Measurements from ENCODE around the gene OTOP1. TPM values are rescaled to one million over a fixed set of nuclear protein-coding genes. Genes with fewer than 3 reads are reported as not detected.

OTOP1 gene
- total RNA-seq = not detected

- H3K4me3 ChIP-seq = no peak within 1 kb of the TSS
- intact Hi-C loops (cut with DNase I) = no loop called here
- TF ChIP-seq POLR2A (IDR thresholded peaks at IDR 0.05) = no peak
- TF ChIP-seq CTCF (IDR thresholded peaks at IDR 0.05) = no peak
- no peak for TF ChIP-seq POLR2AphosphoS5 (IDR thresholded peaks at IDR 0.05)
These were observed at the start of gene OTOP1 for GRCh38 chr4:4226606-4227438. OTOP1 (minus strand) TSS chr4:4226929; CDS start chr4:4226864, 65 bp downstream.

GRCh38 chr4:4274226-4274625 is 47.5 kb upstream of the OTOP1 start:
- TF ChIP-seq POLR2A (IDR thresholded peaks at IDR 0.05) (no peak), CTCF (IDR thresholded peaks at IDR 0.05) (no peak), POLR2AphosphoS5 (IDR thresholded peaks at IDR 0.05) (no peak)
- intact Hi-C loops (cut with DNase I) = no loop called here
- Histone ChIP-seq H3K27ac (no peak overlapping the region), H3K4me3 (no peak overlapping the region), H3K4me1 (replicated peaks) (no peaks in the 10 kb centered on the region), H3K27me3 (replicated peaks; ENCODE audit: insufficient read depth) (no peaks in the 10 kb centered on the region), H3K9me3 (no peaks in the 10 kb centered on the region), H3K36me3 (peaks cover 0 to 18% of the 10 kb centered on the region in 2 donors)
- DNase-seq (ENCODE audit: low spot score) = no peak
- WGBS = 96% methylated on average over 14 of the region's 14 CpGs

More at GRCh38 chr4:4226606-4227438, at the start of gene OTOP1:
- no peak within 1 kb of the TSS for H3K27ac ChIP-seq
- no peak for DNase-seq (ENCODE audit: low spot score)
- 10% methylated on average over 55 of the region's 82 CpGs for WGBS
- no peaks in the 10 kb centered on the region for H3K9me3 ChIP-seq
- peaks cover 11% of the 10 kb centered on the region for H3K27me3 ChIP-seq (replicated peaks; ENCODE audit: insufficient read depth)
- H3K4me1 ChIP-seq (replicated peaks) = no peaks in the 10 kb centered on the region
- no peaks in the 10 kb centered on the region for H3K36me3 ChIP-seq

GRCh38 chr4:4271912-4272311 is 45.2 kb upstream of the OTOP1 start:
- TF ChIP-seq POLR2A (IDR thresholded peaks at IDR 0.05) = no peak
- TF ChIP-seq POLR2AphosphoS5 (IDR thresholded peaks at IDR 0.05) = no peak
- TF ChIP-seq CTCF (IDR thresholded peaks at IDR 0.05) = no peak
- intact Hi-C loops (cut with DNase I) = no loop called here
- Histone ChIP-seq H3K4me3 (no peak overlapping the region), H3K27ac (no peak overlapping the region), H3K36me3 (peaks cover 0 to 11% of the 10 kb centered on the region in 2 donors), H3K27me3 (replicated peaks; ENCODE audit: insufficient read depth) (no peaks in the 10 kb centered on the region), H3K4me1 (replicated peaks) (no peaks in the 10 kb centered on the region), H3K9me3 (no peaks in the 10 kb centered on the region)
- DNase-seq (ENCODE audit: low spot score) = no peak
- 88% methylated on average over 10 of the region's 10 CpGs for WGBS

GRCh38 chr4:4270529-4270928 is 43.8 kb upstream of the OTOP1 start:
- Histone ChIP-seq H3K9me3 (no peaks in the 10 kb centered on the region), H3K36me3 (peaks cover 0 to 11% of the 10 kb centered on the region in 2 donors), H3K4me1 (replicated peaks) (no peaks in the 10 kb centered on the region), H3K4me3 (no peak overlapping the region), H3K27ac (no peak overlapping the region), H3K27me3 (replicated peaks; ENCODE audit: insufficient read depth) (no peaks in the 10 kb centered on the region)
- intact Hi-C loops (cut with DNase I) = no loop called here
- 69% methylated on average over 4 of the region's 4 CpGs for WGBS
- TF ChIP-seq POLR2AphosphoS5 (IDR thresholded peaks at IDR 0.05) (no peak), POLR2A (IDR thresholded peaks at IDR 0.05) (no peak), CTCF (IDR thresholded peaks at IDR 0.05) (no peak)
- no peak for DNase-seq (ENCODE audit: low spot score)

GRCh38 chr4:4269856-4270255 is 43.1 kb upstream of the OTOP1 start:
- Histone ChIP-seq H3K27me3 (replicated peaks; ENCODE audit: insufficient read depth) (no peaks in the 10 kb centered on the region), H3K4me1 (replicated peaks) (no peaks in the 10 kb centered on the region), H3K4me3 (no peak overlapping the region), H3K36me3 (peaks cover 0 to 11% of the 10 kb centered on the region in 2 donors), H3K9me3 (no peaks in the 10 kb centered on the region), H3K27ac (no peak overlapping the region)
- intact Hi-C loops (cut with DNase I) = no loop called here
- DNase-seq (ENCODE audit: low spot score) = no peak
- 91% methylated on average over 4 of the region's 4 CpGs for WGBS
- TF ChIP-seq POLR2AphosphoS5 (IDR thresholded peaks at IDR 0.05) (no peak), POLR2A (IDR thresholded peaks at IDR 0.05) (no peak), CTCF (IDR thresholded peaks at IDR 0.05) (no peak)

Measured in prostate gland (tissue), 2 donors.